NCI-H748 (cell line): ENCODE data around the gene MOK.

Source experiments
- DNase-seq: peaks from one replicate; lab custom pipeline; 2025; ENCODE audit not compliant: unreplicated experiment; lab: John Stamatoyannopoulos, UW

Gene MOK

GRCh38 chr14:102285106-102285505 is 19.9 kb downstream of the MOK start:
- no peak for DNase-seq

- no peak for DNase-seq
Observed at GRCh38 chr14:102283631-102284129, 21.3 kb downstream of the MOK start.

GRCh38 chr14:102282751-102283465 is 22.1 kb downstream of the MOK start:
- no peak for DNase-seq

GRCh38 chr14:102280376-102280962 is 24.5 kb downstream of the MOK start:
- no peak for DNase-seq

GRCh38 chr14:102279688-102280348 is 25.1 kb downstream of the MOK start:
- DNase-seq, result no peak

GRCh38 chr14:102279282-102279681 is 25.7 kb downstream of the MOK start:
- no peak for DNase-seq

- DNase-seq, result no peak
Observed at GRCh38 chr14:102278631-102278935, 26.4 kb downstream of the MOK start.

GRCh38 chr14:102277874-102278630 is 26.9 kb downstream of the MOK start:
- no peak for DNase-seq

- no peak for DNase-seq
Observed at GRCh38 chr14:102275866-102276265, 29.1 kb downstream of the MOK start.

- no peak for DNase-seq
Observed at GRCh38 chr14:102272392-102272791, 32.6 kb downstream of the MOK start.

GRCh38 chr14:102264775-102265174 is 40.2 kb downstream of the MOK start:
- DNase-seq, result no peak

GRCh38 chr14:102264355-102264754 is 40.6 kb downstream of the MOK start:
- DNase-seq, result no peak

- peak; percentile 23 for DNase-seq
Observed at GRCh38 chr14:102262929-102263462, 42.0 kb downstream of the MOK start.

GRCh38 chr14:102258136-102258535 is 46.8 kb downstream of the MOK start:
- no peak for DNase-seq

- DNase-seq, result no peak
Observed at GRCh38 chr14:102256716-102257115, 48.2 kb downstream of the MOK start.

- DNase-seq, result no peak
Observed at GRCh38 chr14:102255401-102256190, 49.4 kb downstream of the MOK start.

- no peak for DNase-seq
Observed at GRCh38 chr14:102252834-102253801, 51.8 kb downstream of the MOK start.

GRCh38 chr14:102251161-102251560 is 53.8 kb downstream of the MOK start:
- DNase-seq, result no peak

GRCh38 chr14:102250636-102251035 is 54.3 kb downstream of the MOK start:
- DNase-seq, result no peak
